Keratinocyte (primary cell): Measurements from ENCODE around the gene AATF. TPM values are rescaled to one million over a fixed set of nuclear protein-coding genes. Genes with fewer than 3 reads are reported as not detected.
"Not testable (repeated sequence)": the region's sequence is repeated elsewhere in the genome, so short reads cannot be mapped to it uniquely, and the experiment has no call there.

Experiments
- DNase-seq: peaks from one replicate; pipeline ENCODE4 v3.0.0-alpha.2; 2011; ENCODE audit warnings: low read depth, missing footprints, low spot score
- FAIRE-seq: peaks from 2 replicates; lab custom pipeline; 2011; peaks lifted over from hg19 to GRCh38; lab: Jason Lieb, UNC
- H2AFZ ChIP-seq: 2 replicates; pipeline ENCODE4 v1.6.0; 2012; ENCODE audit warnings: low read length, control low read depth, inconsistent platforms; ENCODE audit not compliant: control insufficient read depth
- H3K27ac ChIP-seq: 2 replicates; pipeline ENCODE4 v1.5.1; 2011; ENCODE audit warnings: low read length; ENCODE audit not compliant: control insufficient read depth, insufficient read depth
- H3K27me3 ChIP-seq: 3 replicates; pipeline ENCODE4 v1.6.0; 2011; ENCODE audit warnings: low read length; ENCODE audit not compliant: control insufficient read depth, insufficient read depth; ENCODE audit errors: extremely low read depth
- H3K36me3 ChIP-seq, 2 experiments: 2 replicates in 1 of 2; 3 replicates in 1 of 2; pipeline ENCODE4 v1.5.1; 2011; ENCODE audit warnings: low read length in 2 of 2, mild to moderate bottlenecking in 1 of 2; ENCODE audit not compliant: control insufficient read depth in 2 of 2, insufficient read depth in 2 of 2; ENCODE audit errors: extremely low read depth in 1 of 2
- H3K4me1 ChIP-seq: 3 replicates; pipeline ENCODE4 v1.5.1; 2011; ENCODE audit warnings: low read length; ENCODE audit not compliant: control insufficient read depth, insufficient read depth; ENCODE audit errors: extremely low read depth
- H3K4me2 ChIP-seq: 3 replicates; pipeline ENCODE4 v1.6.0; 2011; ENCODE audit warnings: low read depth, low read length; ENCODE audit not compliant: control insufficient read depth, insufficient read depth; ENCODE audit errors: extremely low read depth
- H3K4me3 ChIP-seq, 3 experiments: fragments of 200-600 bp in 1 of 3; sonication (generic) in 1 of 3; 2 replicates in 2 of 3; 3 replicates in 1 of 3; pipeline ENCODE4 v1.5.1; 2011 to 2016; ENCODE audit warnings: low read length in 3 of 3, mild to moderate bottlenecking in 3 of 3, control low read depth in 2 of 3, inconsistent platforms in 1 of 3, low read depth in 1 of 3, mixed read lengths in 1 of 3, mixed run types in 1 of 3, moderate library complexity in 1 of 3; ENCODE audit not compliant: control insufficient read depth in 2 of 3, insufficient read depth in 2 of 3; ENCODE audit errors: extremely low read depth in 1 of 3
- H3K79me2 ChIP-seq: 2 replicates; pipeline ENCODE4 v1.6.0; 2012; ENCODE audit warnings: low read length; ENCODE audit not compliant: control insufficient read depth, insufficient read depth
- H3K9ac ChIP-seq: 3 replicates; pipeline ENCODE4 v1.6.0; 2011; ENCODE audit warnings: low read length; ENCODE audit not compliant: control insufficient read depth, insufficient read depth; ENCODE audit errors: extremely low read depth
- H3K9me1 ChIP-seq: 3 replicates; pipeline ENCODE4 v1.6.0; 2011; ENCODE audit warnings: low read length; ENCODE audit not compliant: control insufficient read depth, insufficient read depth; ENCODE audit errors: extremely low read depth
- H3K9me3 ChIP-seq: 2 replicates; pipeline ENCODE4 v1.5.1; 2012; ENCODE audit warnings: low read depth, low read length; ENCODE audit not compliant: control insufficient read depth
- H4K20me1 ChIP-seq: 3 replicates; pipeline ENCODE4 v1.6.0; 2011; ENCODE audit warnings: low read length; ENCODE audit not compliant: control insufficient read depth, insufficient read depth; ENCODE audit errors: extremely low read depth
- CTCF ChIP-seq, 3 experiments: IDR thresholded peaks in 1 of 3; conservative IDR thresholded peaks in 1 of 3; optimal IDR thresholded peaks in 1 of 3; 2 replicates in 2 of 3; 3 replicates in 1 of 3; pipeline versions ENCODE3 to v1.5.1; 2011; ENCODE audit warnings: low read length in 3 of 3, mild to moderate bottlenecking in 3 of 3, moderate library complexity in 2 of 3, control low read depth in 1 of 3, inconsistent platforms in 1 of 3; ENCODE audit not compliant: insufficient read depth in 2 of 3; ENCODE audit errors: extremely low read depth in 1 of 3
- EZH2 ChIP-seq: IDR thresholded peaks from one replicate; pipeline ENCODE4 v1.6.1; 2012; ENCODE audit warnings: inconsistent platforms, mild to moderate bottlenecking, low read length, moderate library complexity
- dilution Hi-C: fragments of 300-500 bp; cut with MboI; formaldehyde crosslinking; loops from one replicate; pipeline ENCODE4 v1.7.0; 2020; ENCODE audit warnings: low sequenced_read_pairs; ENCODE audit not compliant: extremely low pct_ligation_motif_present
- polyA plus RNA-seq, 5 experiments: library from polyadenylated mRNA; depleted of rRNA in 3 of 5; stranded (reverse) in 3 of 5; stranded (forward) in 1 of 5; unstranded in 1 of 5; fragments of >200 nt; gene quantifications; 1 replicate in 1 of 5; 2 replicates in 3 of 5; 3 replicates in 1 of 5; pipeline versions ENCODE4 v1.2.1 to v1.2.3, GENCODE V29; 2011 to 2012; ENCODE audit warnings: missing spikeins in 2 of 5, low read depth in 1 of 5, low replicate concordance in 1 of 5

The AATF gene
- polyA plus RNA-seq, 1 donor (not counting 4 experiments of a cell fraction or from before 2014, with no cell fraction given): 30.4 TPM

DNA sequence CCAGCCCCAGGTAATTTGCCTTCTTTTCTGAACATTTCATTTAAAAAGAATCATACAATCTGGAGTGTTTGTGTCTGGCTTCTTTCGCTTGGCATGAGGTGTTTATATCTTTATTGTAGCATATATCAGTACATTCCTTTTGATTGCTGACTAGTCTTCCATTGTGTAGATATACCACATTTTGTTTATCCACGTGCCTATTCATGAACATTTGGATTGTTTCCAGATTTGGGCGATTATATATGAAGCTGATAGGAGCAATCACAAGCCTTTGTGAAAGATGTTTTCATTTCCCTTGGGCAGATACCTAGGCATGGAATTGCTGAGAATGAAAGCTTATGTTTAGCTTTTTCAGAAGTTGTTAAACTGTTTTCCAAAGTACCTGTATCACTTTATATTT is 120.3 kb downstream of the AATF start:
- Histone ChIP-seq H3K27me3 (peaks cover 34% of the 10 kb centered on the region), H3K4me1 (peaks cover 12% of the 10 kb centered on the region), H3K36me3 (no peaks in the 10 kb centered on the region), H3K4me3 (no peak overlapping the region), H3K27ac (no peak overlapping the region), H3K4me2 (no peak overlapping the region), H3K9ac (no peak overlapping the region), H3K79me2 (no peaks in the 10 kb centered on the region), H3K9me3 (no peaks in the 10 kb centered on the region), H3K9me1 (no peaks in the 10 kb centered on the region), H2AFZ (no peak overlapping the region), H4K20me1 (no peaks in the 10 kb centered on the region)
- no peak for DNase-seq
- no peak for FAIRE-seq
- dilution Hi-C loops: no loop called here
- TF ChIP-seq EZH2: no peak
- TF ChIP-seq CTCF (optimal IDR thresholded peaks at IDR 0.05 in 1 of 3, IDR thresholded peaks at IDR 0.05 in 1 of 3, conservative IDR thresholded peaks at IDR 0.05 in 1 of 3; ENCODE audit: extremely low read depth in 1 of 3, insufficient read depth in 2 of 3, low read length in 3 of 3): no peak

DNA sequence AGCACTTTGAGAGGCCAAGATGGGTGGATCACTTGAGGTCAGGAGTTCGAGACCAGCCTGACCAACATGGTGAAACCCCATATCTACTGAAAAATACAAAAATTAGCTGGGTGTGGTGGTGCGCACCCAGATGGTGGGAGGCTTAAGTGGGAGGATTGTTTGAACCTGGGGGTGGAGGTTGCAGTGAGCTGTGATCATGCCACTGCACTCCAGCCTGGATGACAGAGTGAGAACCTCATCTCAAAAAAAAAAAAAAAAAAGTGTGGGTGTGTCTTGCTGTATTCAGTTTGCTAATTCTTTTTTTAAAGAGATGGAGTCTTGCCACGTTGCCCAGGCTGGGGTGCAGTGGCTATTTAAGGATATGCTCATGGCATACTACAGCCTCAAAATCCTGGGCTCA is 124.7 kb downstream of the AATF start:
- H3K79me2 ChIP-seq, H3K4me2 ChIP-seq, H3K9me1 ChIP-seq, H3K9me3 ChIP-seq, H3K36me3 ChIP-seq, H3K27me3 ChIP-seq, FAIRE-seq, H3K9ac ChIP-seq, H3K27ac ChIP-seq, H3K4me1 ChIP-seq, H3K4me3 ChIP-seq, DNase-seq, H4K20me1 ChIP-seq, dilution Hi-C loops, H2AFZ ChIP-seq: not testable (repeated sequence)

DNA sequence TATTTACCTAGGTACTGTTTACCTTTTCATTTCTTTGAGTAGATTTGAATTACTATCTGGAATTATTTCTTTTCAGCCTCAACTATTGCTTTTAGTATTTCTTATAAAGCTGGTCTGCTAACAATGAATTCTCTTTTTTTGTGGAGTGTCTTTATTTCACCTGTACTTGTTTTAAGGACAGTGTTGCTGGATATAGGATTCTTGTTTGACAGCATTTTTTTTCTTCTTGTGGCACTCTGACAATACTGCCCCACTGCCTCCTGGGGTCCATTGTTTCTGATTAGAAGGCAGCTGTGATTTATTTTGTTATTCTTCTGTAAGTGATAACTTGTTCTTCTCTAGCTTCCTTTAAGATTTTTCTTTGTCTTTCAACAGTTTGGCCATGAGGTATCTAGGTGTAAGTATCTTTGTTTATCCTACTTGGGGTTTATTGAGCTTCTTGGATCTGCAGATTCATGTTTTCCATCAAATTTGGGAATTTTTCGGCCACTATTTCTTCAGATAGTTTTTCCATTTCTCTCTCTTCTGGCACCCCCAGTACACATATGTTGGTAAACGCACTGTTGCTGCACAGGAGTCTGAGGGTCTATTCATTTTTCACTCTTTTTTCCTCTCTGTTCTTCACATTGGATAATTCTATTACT is 130.4 kb downstream of the AATF start:
- no peak overlapping the region for H3K4me3 ChIP-seq
- no peak overlapping the region for H2AFZ ChIP-seq
- no peaks in the 10 kb centered on the region for H3K9me1 ChIP-seq
- no peaks in the 10 kb centered on the region for H3K4me1 ChIP-seq
- H4K20me1 ChIP-seq: no peaks in the 10 kb centered on the region
- no peak overlapping the region for H3K9ac ChIP-seq
- FAIRE-seq (no peak), DNase-seq (no peak)
- no peak overlapping the region for H3K27ac ChIP-seq
- H3K9me3 ChIP-seq: no peaks in the 10 kb centered on the region
- H3K36me3 ChIP-seq: no peaks in the 10 kb centered on the region
- TF ChIP-seq EZH2 (no peak), CTCF (optimal IDR thresholded peaks at IDR 0.05 in 1 of 3, IDR thresholded peaks at IDR 0.05 in 1 of 3, conservative IDR thresholded peaks at IDR 0.05 in 1 of 3; ENCODE audit: extremely low read depth in 1 of 3, insufficient read depth in 2 of 3, low read length in 3 of 3) (no peak)
- no peaks in the 10 kb centered on the region for H3K79me2 ChIP-seq
- no peaks in the 10 kb centered on the region for H3K27me3 ChIP-seq
- dilution Hi-C loops: no loop called here
- H3K4me2 ChIP-seq: no peak overlapping the region
